Kidney (tissue), 14 donors: ENCODE results near the gene IGFLR1. TPM values are rescaled to one million over a fixed set of nuclear protein-coding genes. Genes with fewer than 3 reads are reported as not detected.

Source experiments
- DNase-seq, 5 donors: peaks; one replicate each; pipeline ENCODE4 v3.0.0-alpha.2; 2013 to 2020
- FAIRE-seq: peaks from 2 replicates; lab custom pipeline; 2012; peaks lifted over from hg19 to GRCh38; lab: Jason Lieb, UNC
- H3K27ac ChIP-seq, 2 donors: one replicate each; pipeline ENCODE4 v1.7.0; 2013; ENCODE audit warnings: low read depth in 2 of 2, low read length in 2 of 2, inconsistent platforms in 1 of 2
- H3K27me3 ChIP-seq: one replicate; pipeline ENCODE4 v1.7.1; 2013; ENCODE audit warnings: low read length, inconsistent platforms; ENCODE audit not compliant: control insufficient read depth, insufficient read depth
- H3K36me3 ChIP-seq, 3 donors: one replicate each; pipeline versions ENCODE4 v1.7.0 to v1.7.1; 2013; ENCODE audit warnings: low read length in 3 of 3, control low read depth in 1 of 3, inconsistent platforms in 1 of 3; ENCODE audit not compliant: insufficient read depth in 3 of 3, control insufficient read depth in 2 of 3
- H3K4me1 ChIP-seq, 3 donors: one replicate each; pipeline versions ENCODE4 v1.7.0 to v1.7.1; 2013; ENCODE audit warnings: low read length in 3 of 3, inconsistent platforms in 1 of 3, low read depth in 1 of 3; ENCODE audit not compliant: control insufficient read depth in 2 of 3, insufficient read depth in 2 of 3
- H3K4me3 ChIP-seq, 3 donors: one replicate each; pipeline versions ENCODE4 v1.7.0 to v1.8.1; 2013; ENCODE audit warnings: low read length in 3 of 3, control low read depth in 1 of 3, inconsistent platforms in 1 of 3
- H3K9ac ChIP-seq, 3 donors: one replicate each; pipeline versions ENCODE4 v1.7.0 to v1.7.1; 2013; ENCODE audit warnings: low read length in 3 of 3, control low read depth in 1 of 3, inconsistent platforms in 1 of 3
- H3K9me3 ChIP-seq, 3 donors: one replicate each; pipeline versions ENCODE4 v1.7.0 to v1.7.1; 2013; ENCODE audit warnings: low read length in 3 of 3, control low read depth in 1 of 3, inconsistent platforms in 1 of 3; ENCODE audit not compliant: control insufficient read depth in 2 of 3, insufficient read depth in 1 of 3
- intact Hi-C: fragments of 100-400 bp; cut with DNase I; formaldehyde crosslinking; loops from one replicate; pipeline ENCODE4 v1.11.1; 2022
- polyA plus RNA-seq: library from polyadenylated mRNA; stranded (reverse); fragments of 350-450 nt; fragmentation: Illumina TruSeq; extraction: RNeasy Lipid Tissue Mini Kit (QIAGEN cat#74804); gene quantifications from one replicate; pipeline ENCODE4 v1.2.3, GENCODE V29; 2014; ENCODE audit warnings: low read depth, low replicate concordance; ENCODE audit not compliant: insufficient read depth
- total RNA-seq: library from RNA; stranded (reverse); fragmentation: NEBNext Ultra II Directional; extraction: Animal tissue kit (Norgen Biotek cat#: 25700); gene quantifications from one replicate; pipeline ENCODE4 v1.2.1, GENCODE V29; 2021
- TF ChIP-seq, protein P1 (sequence below): IDR thresholded peaks from 3 replicates; pipeline ENCODE4 v1.5.1; 2012; ENCODE audit warnings: mild to moderate bottlenecking, moderate library complexity, borderline replicate concordance; ENCODE audit not compliant: insufficient read depth; ENCODE audit errors: extremely low read depth
- donor health status: control.
- donor health status: control.
- donor health status: control.
- donor health status: control.
- donor health status: control.
- donor health status: DM: yes; HTN: yes; CAD: no.
- donor health status: Normal renal cell carcinoma (clear cell type).

The IGFLR1 gene
- total and polyA plus RNA-seq, 2 donors from 2014 or later = 22.3 to 26.0 TPM

DNA sequence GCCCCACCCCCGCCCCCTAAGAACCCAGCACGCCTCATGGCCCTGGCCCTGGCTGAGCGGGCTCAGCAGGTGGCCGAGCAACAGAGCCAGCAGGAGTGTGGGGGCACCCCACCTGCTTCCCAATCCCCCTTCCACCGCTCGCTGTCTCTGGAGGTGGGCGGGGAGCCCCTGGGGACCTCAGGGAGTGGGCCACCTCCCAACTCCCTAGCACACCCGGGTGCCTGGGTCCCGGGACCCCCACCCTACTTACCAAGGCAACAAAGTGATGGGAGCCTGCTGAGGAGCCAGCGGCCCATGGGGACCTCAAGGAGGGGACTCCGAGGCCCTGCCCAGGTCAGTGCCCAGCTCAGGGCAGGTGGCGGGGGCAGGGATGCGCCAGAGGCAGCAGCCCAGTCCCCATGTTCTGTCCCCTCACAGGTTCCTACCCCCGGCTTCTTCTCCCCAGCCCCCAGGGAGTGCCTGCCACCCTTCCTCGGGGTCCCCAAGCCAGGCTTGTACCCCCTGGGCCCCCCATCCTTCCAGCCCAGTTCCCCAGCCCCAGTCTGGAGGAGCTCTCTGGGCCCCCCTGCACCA is 45.1 kb upstream of the IGFLR1 start:
- Histone ChIP-seq H3K4me1 (no peaks in the 10 kb centered on the region), H3K27ac (no peak overlapping the region), H3K9me3 (no peaks in the 10 kb centered on the region), H3K36me3 (no peaks in the 10 kb centered on the region), H3K27me3 (no peaks in the 10 kb centered on the region), H3K9ac (no peak overlapping the region), H3K4me3 (no peak overlapping the region)
- TF ChIP-seq, protein P1, sequence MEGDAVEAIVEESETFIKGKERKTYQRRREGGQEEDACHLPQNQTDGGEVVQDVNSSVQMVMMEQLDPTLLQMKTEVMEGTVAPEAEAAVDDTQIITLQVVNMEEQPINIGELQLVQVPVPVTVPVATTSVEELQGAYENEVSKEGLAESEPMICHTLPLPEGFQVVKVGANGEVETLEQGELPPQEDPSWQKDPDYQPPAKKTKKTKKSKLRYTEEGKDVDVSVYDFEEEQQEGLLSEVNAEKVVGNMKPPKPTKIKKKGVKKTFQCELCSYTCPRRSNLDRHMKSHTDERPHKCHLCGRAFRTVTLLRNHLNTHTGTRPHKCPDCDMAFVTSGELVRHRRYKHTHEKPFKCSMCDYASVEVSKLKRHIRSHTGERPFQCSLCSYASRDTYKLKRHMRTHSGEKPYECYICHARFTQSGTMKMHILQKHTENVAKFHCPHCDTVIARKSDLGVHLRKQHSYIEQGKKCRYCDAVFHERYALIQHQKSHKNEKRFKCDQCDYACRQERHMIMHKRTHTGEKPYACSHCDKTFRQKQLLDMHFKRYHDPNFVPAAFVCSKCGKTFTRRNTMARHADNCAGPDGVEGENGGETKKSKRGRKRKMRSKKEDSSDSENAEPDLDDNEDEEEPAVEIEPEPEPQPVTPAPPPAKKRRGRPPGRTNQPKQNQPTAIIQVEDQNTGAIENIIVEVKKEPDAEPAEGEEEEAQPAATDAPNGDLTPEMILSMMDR = no peak
- no peak for FAIRE-seq
- intact Hi-C loops = no loop called here
- DNase-seq = no peak

DNA sequence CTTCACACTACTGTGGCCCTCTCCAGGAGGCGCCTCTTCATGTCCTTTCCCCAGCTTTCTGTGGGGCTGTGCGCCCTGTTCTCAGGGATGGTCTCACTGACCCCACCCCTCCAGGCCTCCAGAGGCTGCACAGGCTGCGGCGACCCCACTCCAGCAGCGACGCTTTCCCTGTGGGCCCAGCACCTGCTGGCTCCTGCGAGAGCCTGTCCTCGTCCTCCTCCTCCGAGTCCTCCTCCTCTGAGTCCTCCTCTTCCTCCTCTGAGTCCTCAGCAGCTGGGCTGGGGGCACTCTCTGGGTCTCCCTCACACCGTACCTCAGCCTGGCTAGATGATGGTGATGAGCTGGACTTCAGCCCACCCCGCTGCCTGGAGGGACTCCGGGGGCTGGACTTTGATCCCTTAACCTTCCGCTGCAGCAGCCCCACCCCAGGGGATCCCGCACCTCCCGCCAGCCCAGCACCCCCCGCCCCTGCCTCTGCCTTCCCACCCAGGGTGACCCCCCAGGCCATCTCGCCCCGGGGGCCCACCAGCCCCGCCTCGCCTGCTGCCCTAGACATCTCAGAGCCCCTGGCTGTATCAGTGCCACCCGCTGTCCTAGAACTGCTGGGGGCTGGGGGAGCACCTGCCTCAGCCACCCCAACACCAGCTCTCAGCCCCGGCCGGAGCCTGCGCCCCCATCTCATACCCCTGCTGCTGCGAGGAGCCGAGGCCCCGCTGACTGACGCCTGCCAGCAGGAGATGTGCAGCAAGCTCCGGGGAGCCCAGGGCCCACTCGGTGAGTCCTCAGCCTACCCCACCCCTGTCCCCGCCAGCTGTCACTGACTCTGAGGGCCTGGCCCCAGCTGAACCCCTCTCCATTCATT is 44.3 kb upstream of the IGFLR1 start:
- H3K27ac ChIP-seq = no peak overlapping the region
- H3K9me3 ChIP-seq = no peaks in the 10 kb centered on the region
- FAIRE-seq (no peak), DNase-seq (peak in 2 of 5 donors; percentile 21 to 51)
- H3K36me3 ChIP-seq = no peaks in the 10 kb centered on the region
- intact Hi-C loops = no loop called here
- TF ChIP-seq, protein P1 = no peak
- H3K4me1 ChIP-seq = no peaks in the 10 kb centered on the region
- H3K9ac ChIP-seq = no peak overlapping the region
- no peaks in the 10 kb centered on the region for H3K27me3 ChIP-seq
- no peak overlapping the region for H3K4me3 ChIP-seq

DNA sequence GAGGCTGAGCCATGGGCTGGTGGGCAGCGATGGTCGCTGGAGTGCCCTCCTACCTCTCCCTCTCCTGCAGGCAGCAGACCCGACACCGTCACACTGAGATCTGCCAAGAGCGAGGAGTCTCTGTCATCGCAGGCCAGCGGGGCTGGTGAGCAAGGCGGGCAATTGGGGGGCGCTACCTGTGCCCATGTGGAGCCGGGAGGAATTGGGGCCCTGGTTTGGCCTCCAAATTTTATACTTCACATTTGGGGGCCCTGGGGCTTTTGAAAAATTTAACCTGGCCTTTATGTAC is 43.0 kb upstream of the IGFLR1 start:
- no peak overlapping the region for H3K4me3 ChIP-seq
- no peaks in the 10 kb centered on the region for H3K9me3 ChIP-seq
- H3K27ac ChIP-seq = no peak overlapping the region
- no peaks in the 10 kb centered on the region for H3K36me3 ChIP-seq
- intact Hi-C loops = no loop called here
- no peaks in the 10 kb centered on the region for H3K27me3 ChIP-seq
- H3K9ac ChIP-seq = no peak overlapping the region
- no peak for FAIRE-seq
- H3K4me1 ChIP-seq = no peaks in the 10 kb centered on the region
- TF ChIP-seq, protein P1 = no peak
- DNase-seq = no peak
